IPS-11a (cell line): ENCODE measurements around the gene HGS.

Experiments
- H3K4me3 ChIP-seq: one replicate; pipeline ENCODE4 v1.5.1; 2013; ENCODE audit warnings: low read depth, low read length, control low read depth

The HGS gene

DNA sequence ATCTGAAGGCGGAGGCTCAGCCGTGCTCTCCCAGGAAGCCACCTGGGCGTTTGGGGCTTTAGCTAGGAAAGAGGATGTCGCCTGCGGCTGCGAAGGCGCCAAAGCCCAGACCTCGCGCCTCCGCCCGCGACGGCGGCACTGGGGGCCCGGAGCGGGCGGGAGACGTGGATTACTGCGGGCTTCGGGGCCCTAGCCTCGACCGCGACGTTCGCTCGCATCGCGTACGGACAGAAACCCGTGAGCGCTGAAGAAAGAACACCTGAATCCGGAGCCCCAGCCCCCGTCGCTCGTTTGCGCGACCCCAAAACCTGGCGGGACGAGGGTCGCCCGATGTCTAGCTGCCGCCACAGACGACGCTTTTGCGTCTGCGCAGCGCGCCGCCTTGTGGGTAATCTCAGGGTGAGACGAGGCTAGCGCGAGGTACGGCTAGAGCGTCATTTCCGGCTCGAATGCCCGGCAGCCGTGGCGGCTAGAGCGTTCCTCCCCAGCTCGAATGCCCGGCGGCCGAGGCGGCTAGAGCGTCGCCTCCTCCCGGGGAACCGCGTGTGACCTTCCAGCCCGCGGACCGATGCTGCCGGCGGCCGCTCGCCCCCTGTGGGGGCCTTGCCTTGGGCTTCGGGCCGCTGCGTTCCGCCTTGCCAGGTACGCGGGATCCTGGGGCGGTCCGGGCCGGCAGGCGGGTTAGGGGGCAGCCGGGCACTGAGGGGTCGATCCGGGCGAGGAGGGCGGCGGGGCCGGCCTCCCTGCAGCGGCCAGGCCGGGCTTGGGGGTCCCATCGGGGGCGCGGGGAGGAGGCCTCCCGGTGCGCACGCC is 19.3 kb downstream of the HGS start, which contains the start of gene MRPL12:
TSS of gene MRPL12 (plus strand) at position 434 of the 813 bp plus-strand sequence. CDS start at position 569, 135 bp downstream.
- H3K4me3 ChIP-seq: peak within 1 kb of the TSS; percentile 95

DNA sequence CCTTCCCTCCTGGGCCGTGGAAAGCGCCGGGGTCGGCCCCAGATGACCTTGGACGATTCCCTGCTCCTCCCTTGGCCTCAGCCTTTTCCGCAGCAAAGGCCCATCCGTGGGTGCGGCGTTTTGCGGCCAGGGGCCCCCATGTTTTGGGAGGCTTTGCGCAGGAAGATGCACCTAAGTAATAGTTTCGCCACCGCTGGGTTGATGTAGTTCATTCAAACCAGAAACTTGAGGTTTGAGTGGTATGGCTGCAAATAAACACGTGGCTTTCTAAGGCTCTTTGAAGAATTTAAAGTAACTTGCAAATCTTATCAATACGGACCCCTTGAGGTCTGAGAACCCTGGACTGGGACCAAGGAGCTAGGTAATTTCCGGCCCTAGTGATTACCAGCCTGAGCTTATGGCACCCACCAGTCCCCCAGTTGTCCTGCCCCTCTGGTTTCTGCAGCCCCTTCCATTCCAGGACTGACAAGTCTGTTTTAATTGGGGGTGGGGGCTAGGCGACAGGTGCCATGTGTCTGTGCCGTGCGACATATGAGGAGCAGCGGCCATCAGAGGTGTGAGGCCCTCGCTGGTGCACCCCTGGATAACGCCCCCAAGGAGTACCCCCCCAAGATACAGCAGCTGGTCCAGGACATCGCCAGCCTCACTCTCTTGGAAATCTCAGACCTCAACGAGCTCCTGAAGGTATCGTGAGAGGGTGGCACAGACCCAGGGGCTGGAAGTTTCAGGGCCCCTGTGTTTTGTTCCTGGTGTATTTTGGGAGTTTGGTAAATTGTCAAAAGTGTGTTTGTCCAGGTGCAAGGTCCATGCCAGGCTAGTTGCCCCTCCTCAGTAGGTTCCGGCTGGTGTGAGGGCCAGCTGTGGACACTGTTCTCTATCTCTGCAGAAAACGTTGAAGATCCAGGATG is 20.2 kb downstream of the HGS start:
- peak overlapping the region; percentile 95 for H3K4me3 ChIP-seq

DNA sequence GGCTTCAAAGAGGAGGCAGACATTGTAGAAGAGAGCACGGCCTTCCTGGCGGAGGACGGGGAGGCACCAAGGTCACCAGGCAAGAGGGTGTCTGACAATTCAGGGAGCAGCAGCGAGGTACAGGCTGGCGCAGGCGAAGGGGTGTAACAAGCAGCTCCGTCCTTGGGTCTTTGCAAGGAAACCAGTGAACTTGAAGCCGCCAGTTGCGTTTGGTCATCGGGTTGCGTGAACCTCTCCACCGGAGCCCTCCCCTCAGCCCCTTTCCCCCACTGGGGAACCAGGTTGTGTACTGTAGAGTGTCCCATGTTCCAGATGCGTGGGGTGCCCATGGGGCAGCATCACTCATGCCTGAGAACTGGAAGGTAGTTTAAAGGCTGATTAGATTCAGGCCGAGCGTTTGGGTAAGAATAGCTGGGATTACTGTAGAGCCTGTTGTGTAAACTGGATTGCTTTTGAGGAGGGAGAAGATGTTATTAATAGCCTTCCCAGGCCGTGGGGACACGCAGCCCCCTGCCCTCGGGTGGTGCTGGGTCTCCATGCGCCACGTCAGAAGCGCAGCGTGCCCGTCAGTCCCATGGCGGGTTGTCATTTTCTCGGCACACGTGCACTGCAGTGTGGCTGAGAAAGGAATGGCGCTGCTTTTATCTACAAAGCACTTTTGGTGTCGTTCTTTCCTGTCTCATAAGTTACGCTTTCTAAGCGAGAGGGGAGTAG is 21.9 kb downstream of the HGS start:
- H3K4me3 ChIP-seq: no peak overlapping the region

DNA sequence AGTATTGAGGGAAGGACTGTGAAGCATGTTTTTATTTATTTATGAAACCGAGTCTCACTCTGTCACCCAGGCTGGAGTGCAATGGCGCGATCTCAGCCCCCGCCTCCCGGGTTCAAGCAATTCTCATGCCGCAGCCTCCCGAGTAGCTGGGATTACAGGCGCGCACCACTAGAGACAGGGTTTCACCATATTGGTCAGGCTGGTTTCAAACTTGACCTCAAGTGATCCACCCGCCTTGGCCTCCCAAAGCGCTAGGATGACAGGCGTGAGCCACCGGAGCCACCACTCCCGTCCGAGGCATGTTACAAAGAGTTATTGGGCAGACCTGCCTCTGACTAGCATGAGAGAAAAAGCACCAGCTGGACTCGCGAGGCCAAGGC is 22.4 kb downstream of the HGS start:
- no peak overlapping the region for H3K4me3 ChIP-seq

DNA sequence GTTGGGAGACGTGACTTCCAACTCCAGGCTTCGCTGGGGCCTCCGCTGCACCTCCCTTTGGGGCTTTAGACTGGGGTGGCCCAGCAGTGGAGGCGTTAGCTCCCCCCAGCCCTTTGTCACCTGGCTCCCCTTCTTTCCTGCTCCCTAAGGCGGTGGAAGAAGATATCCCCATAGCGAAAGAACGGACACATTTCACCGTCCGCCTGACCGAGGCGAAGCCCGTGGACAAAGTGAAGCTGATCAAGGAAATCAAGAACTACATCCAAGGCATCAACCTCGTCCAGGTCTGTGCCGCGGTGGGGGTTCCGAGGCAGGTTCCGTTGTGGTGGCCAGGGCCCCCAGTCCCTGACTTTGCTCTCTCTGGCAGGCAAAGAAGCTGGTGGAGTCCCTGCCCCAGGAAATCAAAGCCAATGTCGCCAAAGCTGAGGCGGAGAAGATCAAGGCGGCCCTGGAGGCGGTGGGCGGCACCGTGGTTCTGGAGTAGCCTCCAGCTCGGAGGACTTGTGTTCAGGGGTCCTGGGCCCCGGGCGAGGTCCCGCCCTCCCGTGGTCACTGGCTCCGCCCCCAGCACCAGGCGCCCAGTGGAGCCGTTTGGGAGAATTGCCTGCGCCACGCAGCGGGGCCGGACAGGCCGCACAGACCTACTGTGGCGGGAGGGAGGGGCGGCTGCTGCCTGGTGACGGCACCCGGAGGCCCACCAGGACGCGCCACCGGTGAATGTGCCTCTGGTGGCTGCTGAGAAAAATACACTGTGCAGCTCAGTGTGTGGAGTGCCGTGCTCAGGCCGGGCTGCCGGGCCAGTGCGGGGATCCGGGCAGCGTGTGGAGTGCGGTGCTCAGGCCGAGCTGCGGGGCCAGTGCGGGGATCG is 23.2 kb downstream of the HGS start:
- H3K4me3 ChIP-seq: no peak overlapping the region

DNA sequence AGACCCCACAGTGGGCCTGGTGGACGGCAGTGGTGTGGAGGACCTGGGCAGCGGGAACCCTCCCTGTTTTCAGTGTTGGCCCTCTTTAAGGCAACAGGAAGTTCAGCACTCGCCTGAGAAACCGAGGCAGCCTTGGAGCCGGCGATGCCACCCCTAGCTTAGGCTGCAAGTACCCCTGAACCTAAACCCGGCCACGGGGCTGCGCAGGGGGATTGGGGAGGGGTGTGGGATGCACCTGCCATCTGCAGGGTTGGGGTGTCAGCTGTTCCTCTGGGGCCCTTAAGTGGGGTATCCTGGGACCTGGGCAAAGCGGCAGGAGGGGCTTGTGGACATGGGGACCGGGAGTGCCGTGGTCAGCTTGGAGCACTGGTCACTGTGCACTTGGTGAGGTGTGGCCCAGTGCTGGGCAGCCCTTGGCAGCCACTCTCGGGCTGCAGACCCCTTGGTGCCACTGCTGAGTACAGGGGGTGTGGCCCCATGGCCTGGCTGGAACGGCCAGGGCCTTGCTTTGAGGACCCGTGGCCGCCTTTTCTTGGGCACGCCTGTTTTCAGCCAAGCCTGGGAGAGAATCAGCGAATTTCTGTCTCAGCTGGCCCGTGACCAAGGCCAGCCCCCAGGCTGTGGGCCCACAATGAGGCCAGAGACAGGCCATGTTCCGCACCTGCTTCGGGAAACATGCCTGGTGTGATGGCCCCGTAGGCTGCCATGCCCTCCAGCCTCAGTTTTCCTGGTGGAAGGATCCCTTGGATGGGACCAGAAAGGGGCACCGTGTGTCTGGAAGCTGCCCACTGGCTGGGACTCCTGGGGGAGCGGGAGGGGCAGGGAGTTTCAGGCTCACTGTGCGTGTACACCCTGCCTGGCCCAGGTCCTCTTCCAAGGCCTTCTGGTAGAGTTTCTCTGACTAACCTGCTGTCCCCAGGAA is 24.2 kb downstream of the HGS start:
- no peak overlapping the region for H3K4me3 ChIP-seq

DNA sequence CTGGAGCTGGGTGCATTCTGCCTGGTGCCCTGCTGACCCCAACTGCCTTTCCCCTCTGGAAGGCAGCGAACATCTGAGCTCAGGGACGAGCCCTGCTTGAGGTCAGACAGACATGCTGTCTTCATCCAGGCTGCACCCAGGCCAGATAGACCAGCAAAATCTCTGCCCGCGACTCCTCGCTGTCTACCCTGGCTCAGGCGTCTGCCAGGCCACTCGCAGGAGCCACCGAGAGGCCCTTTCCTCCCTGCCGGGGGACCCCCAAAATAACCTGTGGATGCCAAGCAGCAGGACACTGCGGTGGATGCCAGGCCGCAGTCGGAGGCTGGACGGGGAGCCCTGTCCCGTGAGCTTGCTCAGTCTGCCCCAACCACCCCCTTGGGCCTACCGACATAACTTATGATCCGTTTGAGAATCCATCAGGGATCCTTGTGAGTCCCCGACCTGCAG is 25.0 kb downstream of the HGS start:
- H3K4me3 ChIP-seq: no peak overlapping the region

DNA sequence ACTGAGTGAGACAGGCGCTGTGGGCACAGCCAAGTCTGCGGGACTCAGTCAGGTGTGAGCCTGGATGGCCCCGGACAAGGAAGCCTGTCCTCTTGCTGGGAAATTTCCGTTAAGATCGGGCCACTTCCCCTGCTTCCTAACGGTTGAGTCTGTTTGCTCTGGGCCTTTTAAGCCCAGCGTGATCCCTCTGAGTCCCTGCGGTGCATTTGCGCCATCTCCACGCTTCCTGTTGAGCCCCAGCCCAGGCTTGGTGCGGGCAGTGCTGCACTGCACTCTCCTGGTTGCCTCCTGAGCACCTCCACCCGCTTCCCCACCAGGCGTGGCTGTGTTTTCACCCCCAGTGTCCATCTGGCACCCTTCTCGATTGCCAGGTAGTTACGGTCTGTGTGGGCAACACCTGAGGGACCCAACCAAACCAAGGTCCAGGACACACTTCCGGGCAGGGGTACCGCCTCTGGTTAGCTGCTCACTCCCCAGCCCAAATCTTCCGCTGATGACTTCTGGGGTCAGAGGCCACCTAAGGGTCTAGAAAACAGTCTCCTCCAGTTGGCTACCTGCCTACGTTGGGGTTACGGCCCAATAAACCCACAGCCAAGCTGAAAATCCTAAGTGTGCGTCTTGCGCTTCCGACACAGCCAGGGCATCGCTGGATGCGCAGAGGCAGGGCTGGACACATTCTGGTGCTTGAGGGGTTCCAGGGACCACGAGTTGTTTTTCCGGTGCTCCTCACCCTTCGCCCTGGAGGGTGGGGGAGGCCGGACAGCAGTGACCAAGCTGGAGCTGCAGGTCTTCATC is 26.9 kb downstream of the HGS start:
- peak overlapping the region; percentile 17 for H3K4me3 ChIP-seq

DNA sequence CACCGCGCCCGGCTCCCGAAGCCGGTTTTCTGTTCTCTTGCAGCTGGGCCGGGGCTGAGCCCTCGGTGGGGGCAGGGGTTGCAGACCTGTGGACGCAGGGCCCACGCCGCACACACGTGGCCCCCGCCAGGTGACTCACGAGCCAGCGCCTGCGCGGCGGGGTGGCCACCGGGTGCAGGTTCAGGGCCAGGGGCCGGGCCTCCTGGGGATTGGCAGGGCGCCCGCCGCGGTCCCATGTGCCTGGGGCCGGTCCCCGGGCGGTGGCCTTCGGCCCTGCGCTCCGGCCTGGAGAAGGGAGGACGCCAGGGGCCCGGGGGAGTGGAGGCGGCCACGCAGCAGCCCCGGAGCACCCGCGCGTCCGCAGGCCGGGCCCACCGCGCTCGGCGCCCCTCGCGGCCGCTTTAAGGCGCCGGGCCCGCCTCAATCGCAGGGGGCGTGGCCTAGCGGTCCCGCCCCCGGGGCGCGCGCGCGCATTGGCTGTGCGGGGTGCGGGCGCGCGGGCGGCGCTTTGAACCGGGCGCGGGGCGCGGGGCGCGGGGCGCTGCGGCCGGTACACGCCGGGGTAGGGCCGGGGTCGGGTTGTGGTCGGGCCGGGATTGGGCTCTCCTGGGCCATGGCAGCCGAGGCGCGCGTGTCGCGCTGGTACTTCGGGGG is 28.1 kb downstream of the HGS start, which contains the start of gene SLC25A10:
TSS of gene SLC25A10 (plus strand) at position 471 of the 654 bp plus-strand sequence. CDS start at position 614, 143 bp downstream.
- H3K4me3 ChIP-seq: peak within 1 kb of the TSS; percentile 57

DNA sequence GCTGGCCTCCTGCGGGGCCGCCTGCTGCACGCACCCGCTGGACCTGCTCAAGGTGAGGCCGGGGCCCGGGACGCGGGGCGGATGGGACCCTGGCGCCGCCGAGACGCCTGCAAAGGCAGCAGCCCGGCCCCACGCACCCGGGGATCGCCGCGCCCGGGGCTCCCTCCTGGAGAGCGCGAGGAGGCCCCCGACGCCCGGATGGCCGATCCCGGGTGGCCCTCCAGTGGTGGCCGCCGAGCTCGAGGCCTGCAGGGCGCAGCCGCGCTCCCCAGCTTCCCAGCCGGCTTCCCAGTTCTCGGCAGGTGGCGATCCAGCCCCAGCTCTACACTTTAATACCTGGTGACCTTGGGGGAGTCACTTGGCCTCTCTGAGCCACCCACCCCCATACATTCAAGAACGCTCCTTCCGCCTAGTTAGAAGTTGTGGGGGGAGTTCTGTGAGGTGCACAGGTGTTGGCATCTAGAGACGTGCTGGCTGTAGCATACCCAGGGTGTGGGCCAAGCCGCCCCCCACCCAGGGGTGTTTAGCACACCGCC is 28.7 kb downstream of the HGS start:
- peak overlapping the region; percentile 57 for H3K4me3 ChIP-seq

DNA sequence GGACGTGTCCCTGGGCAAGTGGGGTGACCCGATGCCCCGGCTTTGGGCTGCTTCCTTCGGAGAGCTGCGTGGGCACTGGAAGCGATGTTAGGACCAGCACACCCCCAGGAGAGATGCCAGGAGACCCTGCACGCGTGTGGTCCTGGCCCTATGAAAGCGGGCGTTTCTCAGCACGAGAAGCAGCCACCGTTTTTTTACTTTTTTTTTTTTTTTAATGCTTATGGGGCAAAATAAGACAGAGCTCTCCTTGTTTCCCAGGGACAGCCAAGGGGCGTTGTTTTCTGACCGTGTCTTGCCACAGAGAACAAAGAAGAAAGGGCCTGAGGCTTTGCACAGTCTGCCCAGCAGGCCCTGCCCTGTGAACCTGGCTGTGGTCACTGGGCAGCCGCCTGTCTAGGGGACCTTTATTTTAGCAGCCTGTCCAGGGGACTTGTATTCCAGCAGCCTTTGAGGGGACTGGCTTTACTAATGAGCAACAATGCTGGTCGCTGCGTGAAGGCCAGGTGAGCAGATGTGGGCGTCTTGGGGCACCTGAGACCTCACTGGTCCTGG is 29.3 kb downstream of the HGS start:
- peak overlapping the region; percentile 57 for H3K4me3 ChIP-seq

DNA sequence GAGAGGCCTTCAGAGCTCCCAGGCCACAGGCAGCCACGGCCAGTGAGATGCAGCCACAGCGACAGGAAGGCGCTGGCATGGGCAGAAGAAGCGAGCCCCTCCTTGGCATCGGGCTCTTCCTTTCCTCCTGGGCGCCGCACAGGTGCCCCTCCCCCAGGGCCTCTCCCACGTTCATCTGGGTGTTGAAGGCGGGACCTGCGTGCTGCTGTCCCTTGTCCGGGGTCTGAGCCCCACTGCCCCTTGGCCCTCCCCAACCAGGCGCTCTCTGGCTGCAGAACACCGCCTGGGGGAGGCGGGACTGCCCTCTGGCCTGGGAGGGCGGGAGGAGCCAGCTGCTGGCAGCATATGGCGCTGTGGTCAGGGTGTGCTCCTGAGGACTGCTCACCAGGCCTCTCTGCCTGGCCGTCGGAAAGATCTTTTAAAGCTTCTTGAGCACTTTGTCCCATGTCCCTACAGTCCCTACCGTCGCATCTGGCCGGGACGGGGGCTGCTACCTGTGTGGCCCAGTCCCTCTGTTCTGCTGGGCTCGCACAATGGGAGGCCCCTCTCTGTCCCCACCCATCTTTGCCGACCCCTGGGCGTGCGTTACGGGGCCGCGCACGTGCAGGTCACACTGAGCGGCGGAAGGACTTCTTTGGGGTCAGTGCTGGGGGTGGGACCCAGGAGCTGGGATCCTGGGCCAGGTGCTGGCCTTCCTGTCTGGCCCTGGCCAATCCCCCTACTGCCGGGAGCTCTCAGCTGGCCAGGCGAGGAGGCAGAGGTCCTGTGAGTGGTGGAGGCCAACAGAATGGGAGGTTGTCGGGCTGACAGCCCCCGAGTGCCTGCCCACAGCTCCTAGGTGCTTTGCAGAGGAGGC is 30.0 kb downstream of the HGS start:
- no peak overlapping the region for H3K4me3 ChIP-seq

DNA sequence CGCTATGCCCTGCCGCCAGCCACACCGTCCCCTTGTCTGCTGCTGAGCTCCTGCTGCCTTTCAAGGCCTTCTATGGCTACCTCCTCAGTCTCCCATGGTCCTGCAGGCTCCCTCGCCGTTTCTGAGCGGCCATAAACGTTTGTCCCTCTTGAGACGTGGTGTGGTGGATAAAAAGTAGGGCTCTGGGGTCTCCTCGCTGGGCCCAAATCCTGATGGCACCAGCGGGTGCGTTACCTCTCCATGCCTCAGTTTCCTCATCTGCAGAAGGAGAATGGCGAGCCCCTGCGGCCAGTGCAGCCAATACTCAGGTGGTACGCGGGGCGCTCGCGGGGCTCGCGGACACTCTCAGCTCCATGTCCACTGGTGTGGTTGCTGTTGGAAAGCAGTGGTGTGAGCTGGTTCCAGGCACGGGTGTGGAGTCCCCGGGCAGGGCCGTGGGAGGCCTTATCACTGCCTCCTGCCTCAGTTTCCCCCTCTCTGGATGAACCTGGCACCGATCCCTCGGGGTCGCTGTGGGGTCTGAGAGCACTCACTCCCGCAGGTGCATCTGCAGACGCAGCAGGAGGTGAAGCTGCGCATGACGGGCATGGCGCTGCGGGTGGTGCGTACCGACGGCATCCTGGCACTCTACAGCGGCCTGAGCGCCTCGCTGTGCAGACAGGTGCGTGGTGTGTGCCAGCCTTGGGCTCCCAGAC is 30.7 kb downstream of the HGS start:
- H3K4me3 ChIP-seq: no peak overlapping the region

DNA sequence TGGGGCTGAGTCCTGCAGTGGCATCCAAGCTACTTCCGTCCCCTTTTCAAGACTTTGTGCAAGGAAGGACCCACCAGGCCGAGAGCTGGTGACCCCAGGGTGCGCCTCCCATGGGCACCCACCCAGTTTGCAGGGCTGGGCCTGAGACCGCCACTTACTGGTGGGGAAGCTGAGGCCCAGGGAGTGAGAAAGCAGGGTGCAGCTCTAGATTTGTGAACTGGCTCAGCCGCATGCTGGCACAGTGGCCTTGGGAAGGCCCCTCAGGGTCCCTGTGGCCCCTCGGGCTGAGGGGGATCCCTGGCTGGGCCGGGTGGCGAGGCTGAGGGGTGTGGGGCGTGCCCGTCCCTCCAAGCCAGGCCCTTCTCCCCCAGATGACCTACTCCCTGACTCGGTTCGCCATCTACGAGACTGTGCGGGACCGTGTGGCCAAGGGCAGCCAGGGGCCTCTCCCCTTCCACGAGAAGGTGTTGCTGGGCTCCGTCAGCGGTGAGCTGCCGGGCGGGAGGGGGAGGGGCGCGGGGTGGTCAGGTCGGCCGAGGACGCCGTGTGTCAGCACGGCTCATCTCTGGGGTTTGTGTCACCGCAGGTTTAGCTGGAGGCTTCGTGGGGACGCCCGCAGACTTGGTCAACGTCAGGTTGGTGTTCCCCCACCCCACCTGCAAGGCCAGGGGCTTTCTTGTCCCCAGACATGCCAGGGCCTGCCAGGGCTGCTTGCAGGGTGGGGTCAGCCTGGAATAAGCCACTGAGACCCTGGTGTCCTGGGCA is 31.5 kb downstream of the HGS start:
- no peak overlapping the region for H3K4me3 ChIP-seq
